ENCODE results near the gene TPRX1. TPM values are rescaled to one million over a fixed set of nuclear protein-coding genes. Genes with fewer than 3 reads are reported as not detected.

TPRX1 gene
- total and polyA plus RNA-seq, 2 experiments from 2014 or later, result not detected

GRCh38 chr19:47754206-47755064 is 49.9 kb downstream of the TPRX1 start:
- H3K4me3 ChIP-seq, result no peak overlapping the region
- H3K9me3 ChIP-seq (ENCODE audit: low read depth), result no peaks in the 10 kb centered on the region
- TF ChIP-seq, protein P1, sequence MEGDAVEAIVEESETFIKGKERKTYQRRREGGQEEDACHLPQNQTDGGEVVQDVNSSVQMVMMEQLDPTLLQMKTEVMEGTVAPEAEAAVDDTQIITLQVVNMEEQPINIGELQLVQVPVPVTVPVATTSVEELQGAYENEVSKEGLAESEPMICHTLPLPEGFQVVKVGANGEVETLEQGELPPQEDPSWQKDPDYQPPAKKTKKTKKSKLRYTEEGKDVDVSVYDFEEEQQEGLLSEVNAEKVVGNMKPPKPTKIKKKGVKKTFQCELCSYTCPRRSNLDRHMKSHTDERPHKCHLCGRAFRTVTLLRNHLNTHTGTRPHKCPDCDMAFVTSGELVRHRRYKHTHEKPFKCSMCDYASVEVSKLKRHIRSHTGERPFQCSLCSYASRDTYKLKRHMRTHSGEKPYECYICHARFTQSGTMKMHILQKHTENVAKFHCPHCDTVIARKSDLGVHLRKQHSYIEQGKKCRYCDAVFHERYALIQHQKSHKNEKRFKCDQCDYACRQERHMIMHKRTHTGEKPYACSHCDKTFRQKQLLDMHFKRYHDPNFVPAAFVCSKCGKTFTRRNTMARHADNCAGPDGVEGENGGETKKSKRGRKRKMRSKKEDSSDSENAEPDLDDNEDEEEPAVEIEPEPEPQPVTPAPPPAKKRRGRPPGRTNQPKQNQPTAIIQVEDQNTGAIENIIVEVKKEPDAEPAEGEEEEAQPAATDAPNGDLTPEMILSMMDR (IDR thresholded peaks at IDR 0.05; ENCODE audit: low read depth, low read length), result no peak
- DNase-seq (ENCODE audit: low read depth in 1 of 2, low spot score in 1 of 2), result no peak
- H3K4me1 ChIP-seq (ENCODE audit: low read depth), result no peaks in the 10 kb centered on the region
- H3K27me3 ChIP-seq, result no peaks in the 10 kb centered on the region
- H3K27ac ChIP-seq, result no peak overlapping the region
- H3K36me3 ChIP-seq, result peaks cover 46% of the 10 kb centered on the region

DNA sequence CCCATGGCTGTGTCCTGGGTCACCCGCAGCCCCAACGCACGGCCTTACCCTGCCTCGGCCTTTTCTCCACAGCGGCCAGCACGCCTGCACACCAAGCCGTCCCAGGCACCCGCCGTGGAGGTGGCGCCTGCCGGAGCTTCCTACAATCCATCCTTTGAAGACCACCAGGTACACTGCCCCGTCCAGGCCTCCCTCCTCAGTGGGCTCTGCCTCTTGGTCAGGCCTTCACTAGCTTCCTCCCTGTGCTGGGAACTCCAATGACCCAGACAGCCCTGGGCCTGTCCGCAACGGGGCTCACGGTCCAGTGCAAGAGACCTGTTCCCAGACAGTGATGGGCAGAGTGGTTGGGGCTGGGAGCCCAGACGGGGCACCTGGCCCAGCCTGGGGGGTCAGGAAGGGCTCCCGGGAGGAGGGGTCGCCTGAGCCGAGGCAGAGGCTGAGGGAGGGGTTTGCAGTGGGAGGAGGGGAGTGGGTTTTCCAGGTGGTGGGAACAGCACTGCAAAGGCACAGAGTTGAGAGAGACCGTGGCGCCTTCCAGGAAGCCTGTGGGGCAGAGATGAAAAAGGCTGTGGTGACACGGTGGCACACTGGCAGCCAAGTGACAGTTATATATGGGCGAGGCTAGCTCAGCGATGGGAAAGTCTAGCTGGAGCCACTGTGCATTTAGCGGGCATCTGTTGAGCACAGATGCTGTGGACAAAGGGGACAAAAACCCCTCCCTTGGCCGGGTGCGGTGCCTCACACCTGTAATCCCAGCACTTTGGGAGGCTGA is 51.7 kb downstream of the TPRX1 start:
- no peak for DNase-seq (ENCODE audit: low read depth in 1 of 2, low spot score in 1 of 2)
- Histone ChIP-seq H3K27me3 (no peaks in the 10 kb centered on the region), H3K27ac (no peak overlapping the region), H3K4me1 (ENCODE audit: low read depth) (no peaks in the 10 kb centered on the region), H3K9me3 (ENCODE audit: low read depth) (no peaks in the 10 kb centered on the region), H3K4me3 (no peak overlapping the region), H3K36me3 (peaks cover 43% of the 10 kb centered on the region)
- TF ChIP-seq, protein P1 (IDR thresholded peaks at IDR 0.05; ENCODE audit: low read depth, low read length), result no peak

Other genes with a start within 250 kb of the TPRX1 start
- gene ZNF541, start 231.4 kb downstream of the TPRX1 start, total RNA-seq, result 0.49 TPM in 1 of 2 replicates, not detected in the other
- not detected in 2 replicates for gene ZNF541, start 231.4 kb downstream of the TPRX1 start, polyA plus RNA-seq
- gene BICRA, start 195.4 kb downstream of the TPRX1 start, total RNA-seq, result 7.8 and 13.5 TPM in 2 replicates
- gene BICRA, start 195.4 kb downstream of the TPRX1 start, polyA plus RNA-seq, result 3.0 and 5.0 TPM in 2 replicates
- 0.95 and 2.1 TPM in 2 replicates for gene EHD2, start 91.1 kb downstream of the TPRX1 start, total RNA-seq
- 0.64 and 2.7 TPM in 2 replicates for gene EHD2, start 91.1 kb downstream of the TPRX1 start, polyA plus RNA-seq
- gene NOP53, start 59.0 kb downstream of the TPRX1 start, total RNA-seq, result 149 and 278 TPM in 2 replicates
- gene NOP53, start 59.0 kb downstream of the TPRX1 start, polyA plus RNA-seq, result 81.8 and 112 TPM in 2 replicates
- 1,194 and 1,690 TPM in 2 replicates for gene SELENOW, start 25.8 kb downstream of the TPRX1 start, total RNA-seq
- 1,855 and 2,152 TPM in 2 replicates for gene SELENOW, start 25.8 kb downstream of the TPRX1 start, polyA plus RNA-seq
- gene CRX, start 17.4 kb upstream of the TPRX1 start, total RNA-seq, result 0.11 and 0.15 TPM in 2 replicates
- gene CRX, start 17.4 kb upstream of the TPRX1 start, polyA plus RNA-seq, result 0.04 and 0.06 TPM in 2 replicates
- gene TPRX2, start 54.7 kb upstream of the TPRX1 start, total RNA-seq, result not detected in 2 replicates
- gene TPRX2, start 54.7 kb upstream of the TPRX1 start, polyA plus RNA-seq, result not detected in 2 replicates
- not detected in 2 replicates for gene SULT2A1, start 81.8 kb upstream of the TPRX1 start, total RNA-seq
- 0.09 and 0.34 TPM in 2 replicates for gene SULT2A1, start 81.8 kb upstream of the TPRX1 start, polyA plus RNA-seq
- gene BSPH1, start 187.6 kb upstream of the TPRX1 start, total RNA-seq, result not detected in 2 replicates
- not detected in 2 replicates for gene BSPH1, start 187.6 kb upstream of the TPRX1 start, polyA plus RNA-seq
- gene ELSPBP1, start 190.1 kb upstream of the TPRX1 start, total RNA-seq, result not detected in 2 replicates
- gene ELSPBP1, start 190.1 kb upstream of the TPRX1 start, polyA plus RNA-seq, result not detected in 2 replicates
- not detected in 2 replicates for gene CABP5, start 239.5 kb upstream of the TPRX1 start, total RNA-seq
- gene CABP5, start 239.5 kb upstream of the TPRX1 start, polyA plus RNA-seq, result not detected in 2 replicates